HepG2 (cell line): Measurements from ENCODE around the gene ERBB3. TPM values are rescaled to one million over a fixed set of nuclear protein-coding genes. Genes with fewer than 3 reads are reported as not detected.

Experiments
- ATAC-seq: fragments of 200-7000 bp; cut with Tn5 transposase; 3 replicates; pipeline ENCODE4 v1.9.1; 2020; ENCODE audit warnings: mild to moderate bottlenecking, moderate library complexity
- BruUV-seq: library from RNA; stranded (reverse); fragments of 400-500 nt; replicated peaks from 2 replicates; lab custom pipeline; 2021; lab: Mats Ljungman, UMichigan
- CTCF ChIA-PET: fragments of 300-600 bp; formaldehyde crosslinking; extraction: SDS; loops from one replicate; lab custom pipeline; 2021; ENCODE audit warnings: low total read pairs, inconsistent platforms, low intra/inter-chr PET ratio; lab: Yijun Ruan, JAX
- POLR2A ChIA-PET: fragments of 350-600 bp; sonication (Branson Sonifier 250); formaldehyde crosslinking; loops from one replicate; lab custom pipeline; 2020; ENCODE audit warnings: antibody characterized with exemption, inconsistent platforms; lab: Yijun Ruan, JAX
- DNase-seq: peaks from one replicate; pipeline ENCODE4 v3.0.0-alpha.2; 2015; ENCODE audit warnings: low spot score
- FAIRE-seq: peaks from 3 replicates; lab custom pipeline; 2011; peaks lifted over from hg19 to GRCh38; lab: Jason Lieb, UNC
- H2AFZ ChIP-seq: one replicate; pipeline ENCODE4 v1.6.1; 2011; ENCODE audit warnings: low read length, inconsistent platforms
- H3K27ac ChIP-seq: fragments of 300-600 bp; 3 replicates; pipeline ENCODE4 v1.8.0; 2011; ENCODE audit warnings: mixed run types, mild to moderate bottlenecking, mixed read lengths, low read length, inconsistent platforms; ENCODE audit not compliant: insufficient read depth; ENCODE audit errors: extremely low read length
- H3K27me3 ChIP-seq, 2 experiments: fragments of 200-600 bp in 1 of 2; 2 replicates in 1 of 2; 3 replicates in 1 of 2; pipeline versions ENCODE4 v1.6.0 to v1.8.0; 2011; ENCODE audit warnings: low read length in 2 of 2, mild to moderate bottlenecking in 2 of 2, moderate library complexity in 2 of 2, inconsistent platforms in 1 of 2; ENCODE audit not compliant: insufficient read depth in 2 of 2, control insufficient read depth in 1 of 2
- H3K36me3 ChIP-seq, 2 experiments: fragments of 200-600 bp in 1 of 2; replicated peaks in 1 of 2; 2 replicates in 1 of 2; 3 replicates in 1 of 2; pipeline versions ENCODE4 v1.5.1 to v1.8.0; 2011; ENCODE audit warnings: low read length in 2 of 2, inconsistent platforms in 1 of 2; ENCODE audit not compliant: insufficient read depth in 2 of 2, control insufficient read depth in 1 of 2
- H3K4me1 ChIP-seq: 2 replicates; pipeline ENCODE4 v1.5.1; 2012; ENCODE audit warnings: low read length, inconsistent platforms; ENCODE audit not compliant: insufficient read depth
- H3K4me2 ChIP-seq: 2 replicates; pipeline ENCODE4 v1.6.0; 2011; ENCODE audit warnings: low read depth, low read length, inconsistent platforms
- H3K4me3 ChIP-seq, 3 experiments: fragments of 200-600 bp in 1 of 3; sonication (generic), shearing (Covaris generic) in 1 of 3; replicated peaks in 1 of 3; 2 replicates each; pipeline ENCODE4 v1.5.1; 2011 to 2016; ENCODE audit warnings: low read length in 3 of 3, inconsistent platforms in 2 of 3, low read depth in 2 of 3, mild to moderate bottlenecking in 2 of 3, control low read depth in 1 of 3, mixed read lengths in 1 of 3; ENCODE audit not compliant: insufficient read depth in 1 of 3
- H3K79me2 ChIP-seq: one replicate; pipeline ENCODE4 v1.6.1; 2011; ENCODE audit warnings: low read length, inconsistent platforms; ENCODE audit not compliant: insufficient read depth
- H3K9ac ChIP-seq: 2 replicates; pipeline ENCODE4 v1.6.0; 2011; ENCODE audit warnings: mild to moderate bottlenecking, low read depth, low read length, inconsistent platforms; ENCODE audit not compliant: insufficient read depth
- H3K9me3 ChIP-seq: 2 replicates; pipeline ENCODE4 v1.5.1; 2012; ENCODE audit warnings: mild to moderate bottlenecking, low read length
- H4K20me1 ChIP-seq: 2 replicates; pipeline ENCODE4 v1.6.0; 2011; ENCODE audit warnings: inconsistent platforms, mild to moderate bottlenecking, low read length, moderate library complexity; ENCODE audit not compliant: insufficient read depth
- ARHGAP35 ChIP-seq: sonication (generic); formaldehyde crosslinking; IDR thresholded peaks from 2 replicates; pipeline ENCODE4 v1.9.0; 2022; ENCODE audit warnings: mild to moderate bottlenecking, inconsistent platforms, moderate library complexity, missing genetic modification reagents, borderline replicate concordance
- ASH2L ChIP-seq: fragments of 300-600, 200-600 bp; sonication (generic); IDR thresholded peaks from 2 replicates; pipeline ENCODE4 v1.7.0; 2017; ENCODE audit warnings: low read depth, mild to moderate bottlenecking, moderate library complexity, mixed read lengths, low read length; ENCODE audit not compliant: insufficient read length
- HNF4A ChIP-seq: sonication (generic); formaldehyde crosslinking; IDR thresholded peaks from 2 replicates; pipeline ENCODE4 v1.4.0; 2020; ENCODE audit warnings: missing genetic modification reagents
- ZFY ChIP-seq: sonication (generic); formaldehyde crosslinking; IDR thresholded peaks from 2 replicates; pipeline ENCODE4 v1.4.0; 2020; ENCODE audit warnings: missing genetic modification reagents
- ZMYM3 ChIP-seq: sonication (generic); formaldehyde crosslinking; IDR thresholded peaks from 2 replicates; pipeline ENCODE4 v1.5.1; 2020; ENCODE audit warnings: mild to moderate bottlenecking, missing genetic modification reagents
- ZNF670 ChIP-seq: sonication (generic); formaldehyde crosslinking; IDR thresholded peaks from 2 replicates; pipeline ENCODE4 v1.8.0; 2022; ENCODE audit warnings: mild to moderate bottlenecking, missing genetic modification reagents, borderline replicate concordance
- ZNF883 ChIP-seq: sonication (generic); formaldehyde crosslinking; IDR thresholded peaks from 2 replicates; pipeline ENCODE4 v1.5.1; 2020; ENCODE audit warnings: mild to moderate bottlenecking, missing genetic modification reagents; ENCODE audit errors: not compliant biosample characterization
- WGBS: methylation state at CpG from one replicate; pipeline ENCODE4 v1.1.6; 2017; ENCODE audit warnings: low lambda C conversion rate; 5-methylcytosine and 5-hydroxymethylcytosine counted together
- in situ Hi-C: cut with HindIII; loops from 2 replicates; pipeline ENCODE4 v1.10.0; 2017; ENCODE audit warnings: low pct_unique_long_range_greater_than_20kb; ENCODE audit not compliant: extremely low pct_ligation_motif_present
- intact Hi-C: fragments of 100-400 bp; cut with micrococcal nuclease; formaldehyde crosslinking; loops from one replicate; pipeline ENCODE4 v1.10.0; 2022; ENCODE audit not compliant: unreplicated experiment
- polyA plus RNA-seq, 8 experiments: library from polyadenylated mRNA; depleted of rRNA in 3 of 8; stranded (reverse) in 7 of 8; unstranded in 1 of 8; fragments of >200 nt; fragmentation: Illumina TruSeq in 4 of 8; extraction: Trizol in 4 of 8; gene quantifications; 2 replicates each; pipeline versions ENCODE4 v1.2.1 to v1.2.3, GENCODE V29; 2011 to 2016; ENCODE audit warnings: low read depth in 4 of 8, missing spikeins in 1 of 8, mixed read lengths in 1 of 8; ENCODE audit not compliant: insufficient read depth in 1 of 8
- total RNA-seq, 5 experiments: library from RNA; depleted of rRNA; stranded (reverse); fragments of >200 nt; fragmentation: Illumina TruSeq; extraction: Trizol; gene quantifications; 2 replicates each; pipeline ENCODE4 v1.2.3, GENCODE V29; 2016; ENCODE audit warnings: low read depth in 1 of 5
- TF ChIP-seq, protein P1 (sequence below): sonication (generic); formaldehyde crosslinking; IDR thresholded peaks from 2 replicates; pipeline ENCODE4 v1.4.0; 2020; ENCODE audit warnings: missing genetic modification reagents
- TF ChIP-seq, protein P2 (sequence below): sonication (generic); formaldehyde crosslinking; IDR thresholded peaks from 2 replicates; pipeline ENCODE4 v1.5.0; 2020; ENCODE audit warnings: mild to moderate bottlenecking, missing genetic modification reagents
- TF ChIP-seq, protein P3 (sequence below): sonication (generic); formaldehyde crosslinking; IDR thresholded peaks from 2 replicates; pipeline ENCODE4 v1.5.0; 2020; ENCODE audit warnings: missing genetic modification reagents

The ERBB3 gene
- total and polyA plus RNA-seq, 2 of the 13 experiments (the other 11 are each of a cell fraction or from before 2014, with no cell fraction given): 93.6 to 358 TPM

- TF ChIP-seq, protein P1, sequence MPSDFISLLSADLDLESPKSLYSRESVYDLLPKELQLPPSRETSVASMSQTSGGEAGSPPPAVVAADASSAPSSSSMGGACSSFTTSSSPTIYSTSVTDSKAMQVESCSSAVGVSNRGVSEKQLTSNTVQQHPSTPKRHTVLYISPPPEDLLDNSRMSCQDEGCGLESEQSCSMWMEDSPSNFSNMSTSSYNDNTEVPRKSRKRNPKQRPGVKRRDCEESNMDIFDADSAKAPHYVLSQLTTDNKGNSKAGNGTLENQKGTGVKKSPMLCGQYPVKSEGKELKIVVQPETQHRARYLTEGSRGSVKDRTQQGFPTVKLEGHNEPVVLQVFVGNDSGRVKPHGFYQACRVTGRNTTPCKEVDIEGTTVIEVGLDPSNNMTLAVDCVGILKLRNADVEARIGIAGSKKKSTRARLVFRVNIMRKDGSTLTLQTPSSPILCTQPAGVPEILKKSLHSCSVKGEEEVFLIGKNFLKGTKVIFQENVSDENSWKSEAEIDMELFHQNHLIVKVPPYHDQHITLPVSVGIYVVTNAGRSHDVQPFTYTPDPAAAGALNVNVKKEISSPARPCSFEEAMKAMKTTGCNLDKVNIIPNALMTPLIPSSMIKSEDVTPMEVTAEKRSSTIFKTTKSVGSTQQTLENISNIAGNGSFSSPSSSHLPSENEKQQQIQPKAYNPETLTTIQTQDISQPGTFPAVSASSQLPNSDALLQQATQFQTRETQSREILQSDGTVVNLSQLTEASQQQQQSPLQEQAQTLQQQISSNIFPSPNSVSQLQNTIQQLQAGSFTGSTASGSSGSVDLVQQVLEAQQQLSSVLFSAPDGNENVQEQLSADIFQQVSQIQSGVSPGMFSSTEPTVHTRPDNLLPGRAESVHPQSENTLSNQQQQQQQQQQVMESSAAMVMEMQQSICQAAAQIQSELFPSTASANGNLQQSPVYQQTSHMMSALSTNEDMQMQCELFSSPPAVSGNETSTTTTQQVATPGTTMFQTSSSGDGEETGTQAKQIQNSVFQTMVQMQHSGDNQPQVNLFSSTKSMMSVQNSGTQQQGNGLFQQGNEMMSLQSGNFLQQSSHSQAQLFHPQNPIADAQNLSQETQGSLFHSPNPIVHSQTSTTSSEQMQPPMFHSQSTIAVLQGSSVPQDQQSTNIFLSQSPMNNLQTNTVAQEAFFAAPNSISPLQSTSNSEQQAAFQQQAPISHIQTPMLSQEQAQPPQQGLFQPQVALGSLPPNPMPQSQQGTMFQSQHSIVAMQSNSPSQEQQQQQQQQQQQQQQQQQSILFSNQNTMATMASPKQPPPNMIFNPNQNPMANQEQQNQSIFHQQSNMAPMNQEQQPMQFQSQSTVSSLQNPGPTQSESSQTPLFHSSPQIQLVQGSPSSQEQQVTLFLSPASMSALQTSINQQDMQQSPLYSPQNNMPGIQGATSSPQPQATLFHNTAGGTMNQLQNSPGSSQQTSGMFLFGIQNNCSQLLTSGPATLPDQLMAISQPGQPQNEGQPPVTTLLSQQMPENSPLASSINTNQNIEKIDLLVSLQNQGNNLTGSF (CRISPR knock-in tag): no peak
- TF ChIP-seq ARHGAP35 (CRISPR knock-in tag) (no peak), ZNF883 (CRISPR knock-in tag) (no peak)
Observed at GRCh38 chr12:56087220-56087619, 7.3 kb downstream of the ERBB3 start (continued).

GRCh38 chr12:56097738-56098137 is 17.8 kb downstream of the ERBB3 start:
- in situ Hi-C loops (no loop called here), intact Hi-C loops (no loop called here)
- H3K27ac ChIP-seq: no peak overlapping the region
- H3K9ac ChIP-seq: no peak overlapping the region
- no peak for TF ChIP-seq ASH2L
- no peak for TF ChIP-seq HNF4A (CRISPR knock-in tag)
- TF ChIP-seq, protein P2, sequence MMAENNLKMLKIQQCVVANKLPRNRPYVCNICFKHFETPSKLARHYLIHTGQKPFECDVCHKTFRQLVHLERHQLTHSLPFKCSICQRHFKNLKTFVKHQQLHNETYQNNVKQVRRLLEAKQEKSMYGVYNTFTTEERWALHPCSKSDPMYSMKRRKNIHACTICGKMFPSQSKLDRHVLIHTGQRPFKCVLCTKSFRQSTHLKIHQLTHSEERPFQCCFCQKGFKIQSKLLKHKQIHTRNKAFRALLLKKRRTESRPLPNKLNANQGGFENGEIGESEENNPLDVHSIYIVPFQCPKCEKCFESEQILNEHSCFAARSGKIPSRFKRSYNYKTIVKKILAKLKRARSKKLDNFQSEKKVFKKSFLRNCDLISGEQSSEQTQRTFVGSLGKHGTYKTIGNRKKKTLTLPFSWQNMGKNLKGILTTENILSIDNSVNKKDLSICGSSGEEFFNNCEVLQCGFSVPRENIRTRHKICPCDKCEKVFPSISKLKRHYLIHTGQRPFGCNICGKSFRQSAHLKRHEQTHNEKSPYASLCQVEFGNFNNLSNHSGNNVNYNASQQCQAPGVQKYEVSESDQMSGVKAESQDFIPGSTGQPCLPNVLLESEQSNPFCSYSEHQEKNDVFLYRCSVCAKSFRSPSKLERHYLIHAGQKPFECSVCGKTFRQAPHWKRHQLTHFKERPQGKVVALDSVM (CRISPR knock-in tag): no peak
- TF ChIP-seq, protein P3, sequence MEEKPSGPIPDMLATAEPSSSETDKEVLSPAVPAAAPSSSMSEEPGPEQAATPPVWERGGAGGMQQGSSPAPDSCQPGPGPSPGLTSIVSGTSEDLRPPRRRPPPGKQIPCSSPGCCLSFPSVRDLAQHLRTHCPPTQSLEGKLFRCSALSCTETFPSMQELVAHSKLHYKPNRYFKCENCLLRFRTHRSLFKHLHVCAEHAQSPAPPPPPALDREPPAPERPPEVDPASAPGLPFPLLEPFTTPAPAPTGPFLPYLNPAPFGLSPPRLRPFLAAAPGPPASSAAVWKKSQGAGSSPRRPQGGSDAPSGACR (CRISPR knock-in tag): no peak
- no peak for TF ChIP-seq ZMYM3 (CRISPR knock-in tag)
- no peak for TF ChIP-seq ZFY
- TF ChIP-seq ZNF670 (CRISPR knock-in tag): no peak
- no peaks in the 10 kb centered on the region for H3K79me2 ChIP-seq
- H3K27me3 ChIP-seq: no peaks in the 10 kb centered on the region
- no peak overlapping the region for H3K4me2 ChIP-seq
- H4K20me1 ChIP-seq: no peaks in the 10 kb centered on the region; the same call in 1 of the 2 replicates
- BruUV-seq: no TSS peak
- CTCF ChIA-PET: no interaction called here
- no peaks in the 10 kb centered on the region for H3K9me3 ChIP-seq
- no peak for ATAC-seq
- WGBS: 96% methylated on average over 6 of the region's 6 CpGs
- no peak for DNase-seq
- H3K36me3 ChIP-seq: peaks cover 52 to 91% of the 10 kb centered on the region in 2 experiments
- H3K4me3 ChIP-seq: no peak overlapping the region
- H2AFZ ChIP-seq: no peak overlapping the region
- FAIRE-seq: no peak
- no peaks in the 10 kb centered on the region for H3K4me1 ChIP-seq
- POLR2A ChIA-PET: interaction anchor here (1.6 to 5.1 kb wide), 2 partner anchors 10 to 16 kb away, joined by 5 to 37 read pairs; partner anchors contain the start of gene ERBB3
